NOMO-1 treated with DMSO at 0.1 percent for 48 hours (cell line): ENCODE data around the gene MGME1.

Experiments
- DNase-seq: peaks from one replicate; lab custom pipeline; 2025; ENCODE audit not compliant: unreplicated experiment; lab: John Stamatoyannopoulos, UW

Gene MGME1

DNA sequence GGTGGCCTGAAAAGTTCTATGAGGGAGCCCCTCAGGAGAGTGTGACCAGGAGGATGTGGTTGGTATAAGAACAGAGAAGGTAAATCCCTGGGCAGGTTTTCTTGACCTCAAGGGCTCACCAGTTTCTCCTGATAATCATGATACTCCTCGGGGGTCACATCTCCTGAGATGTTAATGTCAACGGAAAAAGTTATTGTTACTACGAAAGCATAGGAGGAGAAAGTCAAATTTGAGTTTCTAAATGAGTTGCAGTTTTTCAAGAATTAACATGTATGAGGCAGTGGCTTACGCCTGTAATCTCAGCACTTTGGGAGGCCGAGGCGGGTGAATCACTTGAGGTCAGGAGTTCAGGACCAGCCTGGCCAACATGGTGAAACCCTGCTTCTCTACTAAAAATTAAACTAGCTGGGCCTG lies 23.4 kb downstream of the MGME1 start:
- no peak for DNase-seq

DNA sequence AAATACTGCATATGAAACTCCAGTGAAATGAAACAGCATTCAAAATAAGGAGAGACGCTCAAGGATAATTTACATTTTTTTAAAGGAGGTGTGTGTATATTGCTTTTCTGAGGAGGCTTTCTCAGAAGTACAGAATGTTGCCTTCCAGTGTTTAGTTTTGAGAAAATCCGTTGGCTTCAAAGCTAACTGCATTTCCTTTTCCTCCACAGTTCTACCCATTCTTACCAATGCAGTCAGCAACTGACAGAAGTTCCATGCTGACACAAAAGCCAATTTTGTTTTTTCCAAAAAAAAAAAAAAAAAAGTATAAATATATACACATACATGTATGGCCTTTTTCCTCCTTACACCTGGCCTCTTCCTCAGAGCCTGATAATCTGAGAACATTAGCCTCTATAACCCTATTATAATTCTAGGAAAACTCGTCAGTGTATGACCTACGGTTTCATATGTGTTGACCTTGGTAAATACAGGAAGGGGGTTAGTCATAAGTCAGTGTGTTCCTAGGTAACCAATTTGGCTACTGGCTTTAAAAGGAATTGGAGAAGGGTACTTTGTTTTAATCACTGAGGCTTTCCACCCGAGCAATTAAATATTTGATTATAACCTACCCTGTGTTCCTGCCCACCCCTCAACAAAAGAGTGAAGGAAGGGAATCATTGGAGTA lies 24.2 kb downstream of the MGME1 start:
- no peak for DNase-seq

DNA sequence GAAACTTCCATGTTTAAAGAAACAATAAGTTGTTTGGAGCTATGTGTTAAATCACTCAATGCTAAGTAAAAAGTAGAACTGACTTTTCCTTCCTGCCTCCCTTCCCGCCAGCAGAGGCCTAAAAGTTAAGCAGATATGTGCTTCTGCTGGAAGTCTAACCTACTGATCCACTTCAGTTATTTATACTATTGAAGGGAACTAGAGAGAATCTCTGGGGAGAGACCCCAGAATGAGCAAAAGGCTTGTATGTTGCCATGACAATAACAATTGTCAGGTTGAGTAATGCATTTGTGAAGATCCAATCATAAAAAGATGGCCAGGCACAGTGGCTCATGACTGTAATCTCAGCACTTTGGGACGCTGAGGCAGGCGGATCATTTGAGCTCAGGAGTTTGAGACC lies 24.7 kb downstream of the MGME1 start:
- no peak for DNase-seq

DNA sequence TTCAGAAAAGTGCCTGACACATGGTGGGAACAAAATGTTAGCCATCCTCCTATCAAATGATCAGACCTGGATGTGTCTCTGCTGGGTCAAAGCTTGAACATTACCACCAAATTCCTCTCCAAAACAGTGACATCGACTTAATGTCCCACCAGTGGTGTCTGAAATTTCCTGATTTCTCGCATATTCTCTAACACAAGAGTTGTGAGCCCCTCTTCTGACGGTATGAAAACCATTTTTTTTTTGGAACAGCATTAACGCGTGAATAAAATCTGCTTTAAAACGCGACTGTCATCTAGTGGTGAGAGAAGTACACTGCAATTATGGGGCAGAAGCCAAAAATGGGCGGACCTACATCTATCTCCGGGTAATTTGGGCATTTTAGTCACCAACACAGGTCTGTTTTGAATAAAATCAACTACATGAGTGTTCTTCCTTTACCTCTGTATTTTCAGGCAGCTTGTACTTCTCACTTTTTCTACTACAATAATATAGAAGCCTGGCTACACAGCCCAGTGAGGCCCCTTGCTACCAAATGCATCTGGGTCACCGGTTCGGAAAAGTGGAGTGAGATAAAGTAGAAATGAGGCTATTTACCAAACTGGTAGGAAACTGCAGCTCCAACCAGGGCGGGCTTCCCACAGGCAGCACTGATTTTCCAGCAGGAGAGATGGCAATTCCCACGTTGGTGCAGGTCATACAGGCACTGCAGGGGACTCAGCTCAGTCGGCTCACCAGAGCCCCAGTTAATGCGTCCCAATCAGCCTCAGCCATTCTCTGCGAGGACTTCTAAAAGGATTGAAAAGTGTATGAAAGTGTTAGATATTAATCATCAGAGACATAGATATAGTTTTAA lies 27.4 kb downstream of the MGME1 start:
- DNase-seq = peak; percentile 55

DNA sequence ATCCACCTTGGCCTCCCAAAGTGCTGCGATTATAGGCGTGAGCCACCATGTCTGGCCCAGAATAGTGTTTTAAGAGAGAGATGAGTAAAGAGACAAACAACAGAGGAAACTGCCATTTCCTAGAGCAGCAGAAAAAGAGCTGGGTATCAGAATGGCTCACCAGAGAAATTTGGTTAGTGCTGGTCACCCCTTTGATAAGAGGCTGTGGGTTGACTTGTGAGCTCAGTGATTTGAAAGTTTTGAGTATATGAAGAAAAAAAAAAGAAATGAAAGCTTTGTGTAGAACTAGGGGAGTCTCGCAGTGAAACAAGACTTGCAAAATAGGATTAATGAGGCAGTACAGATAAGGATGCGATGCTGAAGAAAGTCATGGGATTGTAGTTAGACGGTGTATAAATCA lies 29.6 kb downstream of the MGME1 start:
- DNase-seq = no peak

DNA sequence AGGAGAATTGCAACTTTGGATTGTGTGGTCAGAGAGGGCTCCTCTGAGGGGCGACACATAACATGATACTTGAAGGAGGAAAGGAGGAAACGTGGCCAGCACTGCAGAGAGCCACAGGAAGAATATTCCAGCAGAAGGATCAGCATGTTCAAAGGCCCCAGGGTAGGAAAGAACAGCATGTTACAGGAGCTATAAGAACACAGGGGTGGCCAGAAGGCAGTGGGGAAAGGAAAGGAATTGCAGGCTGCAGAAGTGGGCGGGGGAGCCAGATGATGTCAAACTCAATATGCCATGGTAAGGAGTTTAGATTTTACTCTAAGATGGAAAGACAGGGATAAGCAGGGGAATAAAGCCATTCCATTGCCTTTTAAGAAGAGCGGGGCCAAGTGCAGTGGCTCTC lies 30.7 kb downstream of the MGME1 start:
- DNase-seq = no peak

DNA sequence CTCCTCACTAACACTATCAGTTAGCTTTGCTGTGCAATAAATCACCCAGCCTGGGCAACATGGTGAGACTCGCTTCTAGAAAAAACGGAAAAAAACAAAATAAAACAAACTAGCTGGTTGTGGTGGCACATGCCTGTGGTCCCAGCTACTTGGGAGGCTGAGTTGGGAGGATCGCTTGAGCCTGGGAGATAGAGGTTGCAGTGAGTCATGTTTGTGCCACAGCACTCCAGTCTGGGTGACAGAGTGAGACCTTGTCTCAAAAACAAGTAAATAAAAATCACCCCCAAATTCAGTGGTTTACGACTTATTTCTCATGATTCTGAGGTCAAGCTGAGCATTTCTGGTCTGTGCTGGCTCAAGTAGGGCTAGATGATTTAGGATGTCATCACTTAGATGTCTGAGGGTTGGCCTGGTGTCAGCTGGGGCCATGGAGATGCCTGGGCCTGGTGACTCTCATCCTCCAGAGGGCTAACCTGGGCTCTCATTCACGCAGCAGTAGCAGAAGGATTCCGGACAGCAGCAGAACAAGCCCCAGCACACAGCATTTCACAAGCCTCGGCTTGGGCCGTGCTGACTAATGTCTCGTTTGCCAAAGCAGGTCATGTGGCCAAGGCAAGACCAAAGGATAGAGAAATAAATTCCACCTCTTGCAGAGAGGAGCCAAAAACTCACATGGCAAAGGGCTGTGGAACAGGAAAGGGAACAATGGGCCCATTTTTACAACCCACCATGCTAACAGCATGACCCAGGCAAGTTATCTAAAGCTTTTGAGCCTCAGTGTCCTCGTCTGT lies 32.5 kb downstream of the MGME1 start:
- DNase-seq = no peak

DNA sequence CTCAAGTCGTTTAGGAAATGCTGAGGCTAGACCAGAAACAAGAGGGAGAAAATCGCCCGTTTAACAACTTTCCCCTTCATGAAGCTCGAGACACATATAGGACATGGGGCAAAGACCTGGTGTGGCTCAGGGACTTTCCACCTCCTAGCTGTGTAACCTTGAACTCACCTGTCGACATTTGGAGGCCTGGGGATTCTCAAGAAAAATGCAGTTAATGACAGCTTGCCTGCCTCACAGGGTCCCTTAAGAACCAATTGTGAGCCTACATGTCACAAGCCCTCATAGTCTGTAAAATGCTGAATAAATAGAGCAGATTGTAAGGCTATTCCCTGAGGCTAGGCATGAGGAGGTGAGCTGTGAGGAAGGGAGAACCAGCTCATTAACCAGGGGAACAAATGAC lies 35.1 kb downstream of the MGME1 start:
- DNase-seq = no peak

DNA sequence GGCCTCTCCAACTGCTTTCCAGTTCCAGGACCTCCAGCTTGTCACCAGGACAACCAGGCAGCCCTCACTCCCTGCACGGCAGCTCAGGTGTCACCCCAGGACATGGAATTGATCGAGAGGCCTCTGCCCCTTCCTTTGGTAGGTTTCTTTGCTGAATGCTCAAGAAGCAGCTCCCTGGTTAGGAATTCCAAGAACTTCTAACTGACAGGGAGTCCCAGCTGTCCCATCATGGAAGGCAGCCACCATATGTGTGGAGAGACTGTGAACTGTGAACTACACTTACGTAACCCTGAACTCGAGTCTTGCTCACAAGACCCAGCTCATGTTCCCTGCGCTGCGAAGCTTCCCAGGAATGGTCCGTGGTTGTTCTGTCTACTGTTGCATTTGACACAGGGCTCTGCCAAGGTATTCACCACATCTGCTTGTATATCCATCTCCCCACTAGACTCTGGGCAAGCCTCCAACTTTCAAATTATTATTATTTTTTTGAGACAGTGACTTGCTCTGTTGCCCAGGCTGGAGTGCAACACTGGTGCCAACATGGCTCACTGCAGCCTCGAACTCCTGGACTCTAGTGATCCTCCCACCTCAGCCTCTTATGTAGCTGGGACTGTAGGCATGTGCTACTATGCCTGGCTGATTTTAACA lies 35.7 kb downstream of the MGME1 start:
- no peak for DNase-seq

DNA sequence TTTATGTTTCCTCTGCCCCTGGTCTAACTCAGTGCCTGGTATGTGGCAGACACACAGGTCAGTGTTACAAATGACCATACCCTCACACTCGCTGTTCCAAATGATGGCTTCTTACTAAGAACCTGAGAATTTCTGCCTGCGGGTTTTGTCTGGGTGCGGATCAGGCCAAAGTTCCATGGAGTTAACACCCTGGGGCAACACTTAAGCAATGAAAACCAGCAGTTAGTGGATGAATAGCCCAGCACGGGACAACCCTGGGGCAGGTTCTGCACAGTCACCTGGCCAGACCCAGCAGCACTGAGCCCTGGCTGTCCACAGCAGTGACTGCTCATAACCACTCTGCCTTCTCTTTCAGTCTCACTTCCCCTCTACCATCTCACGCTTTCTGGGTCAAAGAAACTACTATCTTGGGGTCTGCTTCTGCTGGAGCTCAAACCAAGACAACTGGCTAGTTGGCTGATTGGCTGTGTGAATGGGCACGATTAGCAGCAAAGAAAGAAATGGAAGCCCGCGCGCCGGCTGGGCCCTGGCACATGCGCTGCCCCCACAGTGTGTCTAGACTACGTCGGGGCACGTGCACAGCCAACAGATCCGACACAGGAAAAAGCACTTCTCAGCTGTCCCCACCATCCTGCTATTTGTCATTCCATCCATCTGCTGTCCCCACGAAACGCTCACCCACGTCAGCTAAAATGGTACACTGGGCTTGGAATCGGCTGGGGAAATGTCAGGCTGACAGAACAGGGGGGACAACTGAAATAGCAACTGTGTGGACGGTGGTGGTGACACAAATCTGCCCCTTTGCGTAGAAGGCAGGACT lies 36.6 kb downstream of the MGME1 start:
- DNase-seq = peak; percentile 8

DNA sequence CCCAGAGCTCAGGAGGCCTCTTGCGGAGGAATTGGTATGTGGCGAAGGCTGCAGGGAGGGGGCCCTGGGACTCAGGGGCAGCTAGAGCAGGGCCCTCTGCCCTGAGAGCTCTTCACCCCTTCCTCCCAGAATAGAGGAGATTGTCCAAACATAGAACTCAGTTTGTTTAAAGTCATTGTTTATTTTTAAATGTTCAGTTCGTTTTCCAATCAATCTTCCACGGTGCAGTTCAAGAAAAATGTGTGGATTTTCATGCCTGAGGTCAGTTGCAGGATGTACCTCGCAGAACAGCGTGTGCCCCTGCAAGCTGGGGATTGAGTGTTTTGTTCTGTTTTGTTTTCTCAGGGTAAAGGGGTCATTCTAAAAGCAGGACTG lies 37.2 kb downstream of the MGME1 start:
- DNase-seq = no peak

DNA sequence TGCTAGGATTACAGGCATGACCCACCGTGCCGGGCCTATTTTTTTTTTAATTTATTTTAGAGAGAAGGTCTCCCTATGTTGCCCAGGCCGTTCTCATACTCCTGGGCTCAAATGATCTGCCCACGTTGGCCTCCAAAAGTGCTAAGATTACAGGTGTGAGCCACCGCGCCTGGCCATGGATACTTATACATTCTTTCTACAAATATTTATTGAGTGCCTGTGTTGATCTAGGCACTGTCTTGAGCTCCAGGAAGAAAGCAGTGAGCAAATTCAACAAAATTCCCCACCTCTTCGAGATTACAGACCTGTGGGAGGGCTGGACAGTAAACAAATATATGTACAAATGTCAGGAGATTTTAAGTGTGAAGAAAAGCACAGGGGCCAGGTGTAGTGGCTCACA lies 37.9 kb downstream of the MGME1 start:
- no peak for DNase-seq

DNA sequence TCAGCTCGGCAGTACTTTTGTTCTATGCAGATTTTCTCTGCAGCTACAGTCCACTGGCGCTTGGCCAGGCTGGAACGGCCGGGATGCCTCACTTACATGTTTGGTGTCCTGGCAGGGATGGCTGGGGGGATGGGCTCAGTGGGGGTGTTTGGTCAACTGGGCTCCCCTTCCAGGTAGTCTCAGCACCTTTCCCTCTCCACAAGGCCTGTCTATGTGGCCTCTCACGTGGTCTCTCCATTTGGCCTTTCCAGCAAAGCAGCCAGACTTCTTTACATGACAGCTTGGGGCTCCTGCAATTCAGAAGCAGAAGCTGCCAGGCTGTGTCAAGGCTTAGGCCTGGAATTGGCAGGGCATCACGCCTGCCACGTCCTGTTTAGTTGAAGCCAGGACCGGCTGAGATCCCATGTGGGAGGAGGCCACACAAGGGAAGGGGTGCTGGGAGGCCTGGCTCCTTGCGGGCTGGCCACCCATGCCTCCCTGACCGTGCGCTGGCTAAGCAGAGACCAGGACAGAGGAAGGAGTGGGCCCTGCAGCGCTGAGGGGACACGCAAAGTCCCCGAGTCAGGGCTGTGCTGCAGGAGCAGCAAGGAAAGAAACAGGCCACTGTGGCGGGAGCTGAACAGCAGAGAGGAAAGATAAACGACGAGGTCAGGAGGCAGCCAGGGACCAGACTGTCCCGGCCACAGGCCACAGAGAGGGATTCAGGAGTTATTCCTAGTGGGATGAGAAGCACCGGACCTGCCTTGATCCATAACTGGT lies 38.9 kb downstream of the MGME1 start:
- no peak for DNase-seq

DNA sequence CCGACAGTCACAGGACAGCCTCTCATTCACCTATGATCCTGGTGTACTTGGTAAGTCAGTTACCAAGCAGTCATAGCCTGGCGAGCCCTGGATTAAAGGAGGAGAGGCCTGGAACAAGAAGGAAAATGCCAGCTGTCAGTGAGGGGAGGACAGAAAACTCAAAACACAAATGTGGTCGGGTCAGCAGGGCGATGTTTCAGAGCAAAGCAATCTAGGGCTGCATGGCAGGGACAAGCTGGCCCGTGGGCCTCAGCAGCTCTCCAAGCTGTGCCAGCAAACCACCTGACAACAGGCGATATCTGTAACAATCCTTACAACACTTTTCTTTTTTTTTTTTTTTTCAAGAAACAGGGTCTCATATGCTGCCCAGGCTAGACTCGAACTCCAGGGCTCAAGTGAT lies 40.3 kb downstream of the MGME1 start:
- DNase-seq = no peak

DNA sequence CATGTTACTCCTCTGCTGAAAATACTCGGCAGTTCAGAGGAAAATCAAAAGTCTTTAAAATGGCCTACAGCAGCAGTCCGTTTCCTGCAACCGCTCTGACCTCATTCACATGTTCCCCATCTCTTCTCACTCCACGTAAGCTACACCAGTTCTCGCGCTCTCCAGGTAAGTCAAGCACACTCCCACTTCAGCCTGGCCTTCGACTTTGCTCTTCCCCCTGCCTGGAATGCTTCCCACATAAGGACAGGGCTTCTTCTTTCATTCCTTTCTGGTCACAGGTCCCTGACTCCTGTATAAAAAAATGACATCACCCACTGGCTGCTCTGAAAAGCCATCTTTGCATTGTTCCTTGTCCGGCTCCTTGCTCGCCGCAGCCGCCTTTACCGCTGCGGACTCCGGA lies 42.7 kb downstream of the MGME1 start:
- DNase-seq = no peak

DNA sequence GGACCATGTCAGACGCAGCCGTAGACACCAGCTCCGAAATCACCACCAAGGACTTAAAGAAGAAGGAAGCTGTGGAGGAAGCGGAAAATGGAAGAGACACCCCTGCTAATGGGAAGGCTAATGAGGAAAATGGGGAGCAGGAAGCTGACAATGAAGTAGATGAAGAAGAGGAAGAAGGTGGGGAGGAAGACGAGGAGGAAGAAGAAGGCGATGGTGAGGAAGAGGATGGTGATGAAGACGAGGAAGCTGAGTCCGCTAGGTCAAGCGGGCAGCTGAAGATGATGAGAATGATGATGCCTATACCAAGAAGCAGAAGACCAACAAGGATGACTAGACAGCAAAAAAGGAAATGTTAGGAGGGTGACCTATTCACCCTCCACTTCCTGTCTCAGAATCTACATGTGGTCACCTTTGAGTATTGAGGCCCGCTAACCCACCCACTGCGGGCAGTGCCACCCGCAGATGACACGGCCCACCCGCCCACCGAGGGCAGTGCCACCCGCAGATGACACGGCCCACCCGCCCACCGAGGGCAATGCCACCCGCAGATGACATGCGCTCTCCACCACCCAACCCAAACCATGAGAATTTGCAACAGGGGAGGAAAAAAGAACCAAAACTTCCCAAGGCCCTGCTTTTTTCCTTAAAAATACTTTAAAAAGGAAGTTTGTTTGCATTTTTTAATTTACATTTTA lies 43.3 kb downstream of the MGME1 start:
- DNase-seq = no peak

DNA sequence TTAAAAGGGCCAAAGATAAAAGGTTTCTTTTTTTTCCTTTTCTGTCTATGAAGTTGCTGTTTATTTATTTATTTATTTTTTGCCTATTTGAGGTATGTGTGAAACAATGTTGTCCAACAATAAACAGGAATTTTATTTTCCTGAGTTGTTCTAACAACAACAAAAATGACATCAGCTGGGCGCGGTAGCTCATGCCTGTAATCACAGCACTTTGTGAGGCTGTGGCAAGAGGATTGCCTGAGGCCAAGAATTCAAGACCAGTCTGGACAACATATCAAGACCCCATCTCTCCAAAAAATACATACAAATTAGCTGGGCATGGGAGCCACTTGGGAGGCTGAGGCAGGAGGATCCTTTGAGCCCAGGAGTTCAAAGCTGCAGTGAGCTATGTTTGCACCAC lies 44.1 kb downstream of the MGME1 start:
- DNase-seq = no peak

DNA sequence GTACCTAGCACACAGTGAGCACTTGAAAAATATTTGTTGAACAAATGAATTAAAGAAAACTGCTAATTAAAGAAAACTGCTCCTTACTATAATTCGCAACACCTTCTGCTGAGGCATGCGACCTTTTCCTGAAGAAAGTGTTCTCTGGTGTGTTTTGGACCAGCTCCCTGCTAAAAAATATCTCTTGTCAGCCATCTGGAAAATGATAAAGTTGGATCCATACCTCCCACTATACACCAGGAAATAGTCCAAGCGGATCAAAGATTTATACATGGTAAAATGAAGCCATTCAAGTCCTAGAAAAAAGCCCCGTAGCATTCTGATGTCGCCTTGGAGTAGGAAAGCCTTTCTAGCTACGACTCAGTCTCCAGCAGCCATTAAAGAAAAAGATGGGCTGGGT lies 45.6 kb downstream of the MGME1 start:
- DNase-seq = no peak

DNA sequence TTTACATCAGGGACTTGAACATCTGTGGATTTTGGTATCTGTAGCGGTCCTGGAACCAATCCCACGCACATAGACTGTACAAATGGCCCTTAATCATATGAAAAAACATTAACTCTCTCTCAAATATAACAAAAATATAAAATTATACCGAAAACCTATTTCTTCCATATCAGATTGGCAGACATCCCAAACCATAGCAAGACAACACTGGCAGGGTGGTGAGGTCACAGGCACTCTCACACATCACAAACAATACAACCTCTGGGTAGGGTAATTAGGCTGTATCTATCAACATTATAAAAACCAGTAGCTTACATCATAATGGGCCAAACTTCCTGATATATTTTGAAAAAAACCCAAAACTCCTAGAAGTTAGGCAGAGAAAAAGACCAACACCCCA lies 48.0 kb downstream of the MGME1 start:
- no peak for DNase-seq
